HFFc6 (cell line): ENCODE results near the gene C15orf62. TPM values are rescaled to one million over a fixed set of nuclear protein-coding genes. Genes with fewer than 3 reads are reported as not detected.

Experiments
- DNase-seq: peaks from one replicate; pipeline ENCODE4 v3.0.0-alpha.2; 2018
- H3K27ac Mint-ChIP-seq: 2 replicates; pipeline ENCODE4 v1.8.0; 2020; ENCODE audit warnings: mild to moderate bottlenecking, mixed read lengths
- H3K27me3 Mint-ChIP-seq: 2 replicates; pipeline ENCODE4 v1.8.0; 2021; ENCODE audit warnings: mild to moderate bottlenecking, moderate library complexity, mixed read lengths; ENCODE audit not compliant: insufficient read depth
- H3K36me3 Mint-ChIP-seq: 2 replicates; pipeline ENCODE4 v1.8.0; 2021; ENCODE audit warnings: low read depth, mixed read lengths
- H3K4me1 Mint-ChIP-seq: 2 replicates; pipeline ENCODE4 v1.8.0; 2020; ENCODE audit warnings: low read depth, mixed read lengths
- H3K4me3 Mint-ChIP-seq: 2 replicates; pipeline ENCODE4 v1.8.0; 2020; ENCODE audit warnings: mild to moderate bottlenecking, moderate library complexity, mixed read lengths
- H3K9me3 Mint-ChIP-seq: 2 replicates; pipeline ENCODE4 v1.8.0; 2020; ENCODE audit warnings: mild to moderate bottlenecking, mixed read lengths
- total RNA-seq, 6 experiments: library from RNA; stranded (reverse); fragmentation: NEBNext Ultra II Directional; extraction: Animal tissue kit (Norgen Biotek cat#: 25700); gene quantifications; 2 replicates in 1 of 6; 3 replicates in 5 of 6; pipeline ENCODE4 v1.2.3, GENCODE V29; 2021
- TF ChIP-seq, protein P1 (sequence below): fragments of 200-600 bp; sonication (generic); IDR thresholded peaks from 2 replicates; pipeline ENCODE4 v1.5.0; 2021; ENCODE audit warnings: antibody characterized with exemption, mild to moderate bottlenecking

The C15orf62 gene
- total RNA-seq, 6 experiments from 2014 or later, result 0.14 to 0.20 TPM; not detected in 4

DNA sequence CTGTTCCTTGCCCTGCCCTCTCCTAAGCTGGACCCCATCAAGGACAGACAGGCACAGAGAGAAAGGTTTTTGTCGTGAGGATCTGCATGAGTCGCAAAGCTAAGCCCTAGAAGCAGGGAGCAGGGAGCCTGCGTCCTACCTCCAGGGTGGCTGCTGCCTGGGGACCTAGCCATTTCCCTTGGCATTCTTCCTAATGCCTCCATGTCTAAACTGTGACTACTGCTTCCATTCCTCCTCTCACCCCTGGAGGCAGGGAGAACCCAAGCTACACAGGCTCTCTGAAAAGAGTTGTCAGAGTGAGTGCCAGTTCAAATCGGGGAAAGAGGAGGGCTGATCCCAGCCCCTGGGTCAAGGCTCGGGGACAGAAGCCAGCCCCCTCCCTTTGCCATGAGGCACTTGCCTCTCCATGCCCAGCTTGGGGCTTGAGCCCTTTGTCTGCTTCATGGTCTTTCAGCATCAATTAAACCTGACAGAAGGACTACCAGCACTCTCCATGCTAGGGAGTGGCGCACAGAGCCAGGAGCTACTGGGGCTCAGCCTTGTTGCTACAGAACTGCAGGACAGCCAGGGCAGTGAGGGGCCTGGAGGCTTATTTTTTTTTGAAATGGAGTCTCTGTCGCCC, 3.5 kb upstream of the C15orf62 start:
- Mint-ChIP-seq H3K36me3 (no peaks in the 10 kb centered on the region), H3K9me3 (no peaks in the 10 kb centered on the region), H3K4me1 (peaks cover 49% of the 10 kb centered on the region), H3K27ac (peak overlapping the region; percentile 67), H3K27me3 (peaks cover 3% of the 10 kb centered on the region), H3K4me3 (no peak overlapping the region)
- peak; percentile 38 for DNase-seq
- TF ChIP-seq, protein P1, sequence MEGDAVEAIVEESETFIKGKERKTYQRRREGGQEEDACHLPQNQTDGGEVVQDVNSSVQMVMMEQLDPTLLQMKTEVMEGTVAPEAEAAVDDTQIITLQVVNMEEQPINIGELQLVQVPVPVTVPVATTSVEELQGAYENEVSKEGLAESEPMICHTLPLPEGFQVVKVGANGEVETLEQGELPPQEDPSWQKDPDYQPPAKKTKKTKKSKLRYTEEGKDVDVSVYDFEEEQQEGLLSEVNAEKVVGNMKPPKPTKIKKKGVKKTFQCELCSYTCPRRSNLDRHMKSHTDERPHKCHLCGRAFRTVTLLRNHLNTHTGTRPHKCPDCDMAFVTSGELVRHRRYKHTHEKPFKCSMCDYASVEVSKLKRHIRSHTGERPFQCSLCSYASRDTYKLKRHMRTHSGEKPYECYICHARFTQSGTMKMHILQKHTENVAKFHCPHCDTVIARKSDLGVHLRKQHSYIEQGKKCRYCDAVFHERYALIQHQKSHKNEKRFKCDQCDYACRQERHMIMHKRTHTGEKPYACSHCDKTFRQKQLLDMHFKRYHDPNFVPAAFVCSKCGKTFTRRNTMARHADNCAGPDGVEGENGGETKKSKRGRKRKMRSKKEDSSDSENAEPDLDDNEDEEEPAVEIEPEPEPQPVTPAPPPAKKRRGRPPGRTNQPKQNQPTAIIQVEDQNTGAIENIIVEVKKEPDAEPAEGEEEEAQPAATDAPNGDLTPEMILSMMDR, result no peak

- TF ChIP-seq, protein P1, result no peak
- DNase-seq, result no peak
- Mint-ChIP-seq H3K4me3 (no peak overlapping the region), H3K4me1 (peaks cover 49% of the 10 kb centered on the region), H3K27ac (no peak overlapping the region; the same call in 1 of the 2 replicates), H3K9me3 (no peaks in the 10 kb centered on the region), H3K36me3 (no peaks in the 10 kb centered on the region), H3K27me3 (peaks cover 2% of the 10 kb centered on the region)
Observed at GRCh38 chr15:40766906-40767837, 2.6 kb upstream of the C15orf62 start.

GRCh38 chr15:40767838-40768500, 1.8 kb upstream of the C15orf62 start:
- no peaks in the 10 kb centered on the region for H3K36me3 Mint-ChIP-seq
- peaks cover 48% of the 10 kb centered on the region for H3K4me1 Mint-ChIP-seq
- H3K9me3 Mint-ChIP-seq, result no peaks in the 10 kb centered on the region
- TF ChIP-seq, protein P1, result no peak
- no peak overlapping the region for H3K27ac Mint-ChIP-seq
- peaks cover 2% of the 10 kb centered on the region for H3K27me3 Mint-ChIP-seq
- H3K4me3 Mint-ChIP-seq, result no peak overlapping the region
- no peak for DNase-seq

DNA sequence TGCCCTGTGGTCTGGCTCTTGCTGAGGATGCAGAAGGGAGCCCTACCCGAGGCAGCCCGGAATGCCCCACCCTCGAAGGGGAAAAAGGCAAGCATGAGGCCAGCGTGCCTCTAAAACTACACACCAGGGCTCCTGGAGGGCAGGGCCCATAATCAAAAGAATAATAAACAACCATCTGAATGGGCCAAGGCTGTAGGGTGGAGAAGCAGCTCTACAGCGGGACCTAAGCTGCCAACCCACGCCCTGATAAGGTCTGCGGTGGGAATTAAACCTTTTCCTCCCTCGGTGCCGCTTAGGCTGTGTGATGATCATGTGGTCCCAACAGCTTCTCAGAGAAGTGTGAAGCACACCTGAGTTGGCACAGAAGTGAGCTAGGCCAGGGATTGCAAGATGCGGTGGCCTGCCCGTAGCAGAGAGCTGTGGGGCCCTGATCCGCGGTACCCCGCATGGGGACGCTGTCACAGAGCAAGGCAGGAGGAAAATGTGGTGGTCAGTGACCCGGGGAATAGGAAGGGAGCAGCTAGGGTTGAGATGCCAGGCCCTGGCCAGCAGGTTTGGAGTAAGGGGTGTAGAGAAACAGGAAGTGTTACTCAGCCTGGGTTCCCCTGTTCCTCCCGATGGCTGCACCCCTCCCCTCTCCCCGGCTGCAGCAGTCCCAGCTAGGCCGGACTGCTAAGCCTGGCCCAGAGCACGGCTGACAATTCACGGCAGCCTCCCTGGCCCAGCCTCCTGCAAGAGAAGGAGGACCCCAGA, 1.1 kb upstream of the C15orf62 start:
- TF ChIP-seq, protein P1, result no peak
- Mint-ChIP-seq H3K4me3 (no peak overlapping the region), H3K9me3 (no peaks in the 10 kb centered on the region), H3K36me3 (no peaks in the 10 kb centered on the region), H3K4me1 (peaks cover 41% of the 10 kb centered on the region), H3K27me3 (peaks cover 2% of the 10 kb centered on the region), H3K27ac (no peak overlapping the region; the same call in 1 of the 2 replicates)
- DNase-seq, result no peak

- TF ChIP-seq, protein P1, result no peak
- H3K36me3 Mint-ChIP-seq, result peaks cover 5% of the 10 kb centered on the region; the same call in 1 of the 2 replicates
- H3K4me1 Mint-ChIP-seq, result peaks cover 31% of the 10 kb centered on the region
- H3K27ac Mint-ChIP-seq, result peak overlapping the region; percentile 48
- no peak overlapping the region for H3K4me3 Mint-ChIP-seq
- no peaks in the 10 kb centered on the region for H3K9me3 Mint-ChIP-seq
- H3K27me3 Mint-ChIP-seq, result peaks cover 2% of the 10 kb centered on the region
- no peak for DNase-seq
Observed at GRCh38 chr15:40770147-40770721, 454 bp downstream of the C15orf62 start.
